ENCODE measurements around the gene PDE4B. TPM values are rescaled to one million over a fixed set of nuclear protein-coding genes. Genes with fewer than 3 reads are reported as not detected.
"Not testable (repeated sequence)": the region's sequence is repeated elsewhere in the genome, so short reads cannot be mapped to it uniquely, and the experiment has no call there.

PDE4B gene
- total RNA-seq, 1 donor from 2014 or later, result 7.2 TPM

GRCh38 chr1:65964123-65964522 is 171.4 kb downstream of the PDE4B start:
- TF ChIP-seq CTCF (IDR thresholded peaks at IDR 0.05; ENCODE audit: partially characterized antibody, unreplicated experiment), result no peak
- Mint-ChIP-seq H3K4me3 (ENCODE audit: unreplicated experiment) (no peak overlapping the region), H3K27ac (ENCODE audit: unreplicated experiment) (no peak overlapping the region), H3K36me3 (ENCODE audit: unreplicated experiment) (no peaks in the 10 kb centered on the region), H3K9me3 (ENCODE audit: unreplicated experiment) (peaks cover 7% of the 10 kb centered on the region), H3K4me1 (ENCODE audit: low read depth, unreplicated experiment) (peaks cover 2% of the 10 kb centered on the region), H3K27me3 (ENCODE audit: unreplicated experiment) (no peaks in the 10 kb centered on the region)
- DNase-seq, result no peak

- Mint-ChIP-seq H3K36me3 (ENCODE audit: unreplicated experiment) (no peaks in the 10 kb centered on the region), H3K27me3 (ENCODE audit: unreplicated experiment) (no peaks in the 10 kb centered on the region), H3K9me3 (ENCODE audit: unreplicated experiment) (peaks cover 7% of the 10 kb centered on the region), H3K4me3 (ENCODE audit: unreplicated experiment) (no peak overlapping the region), H3K4me1 (ENCODE audit: low read depth, unreplicated experiment) (peaks cover 8% of the 10 kb centered on the region), H3K27ac (ENCODE audit: unreplicated experiment) (no peak overlapping the region)
- DNase-seq, result no peak
- no peak for TF ChIP-seq CTCF (IDR thresholded peaks at IDR 0.05; ENCODE audit: partially characterized antibody, unreplicated experiment)
Observed at GRCh38 chr1:65965112-65965996, 172.7 kb downstream of the PDE4B start.

- peaks cover 12% of the 10 kb centered on the region for H3K4me1 Mint-ChIP-seq (ENCODE audit: low read depth, unreplicated experiment)
- H3K9me3 Mint-ChIP-seq (ENCODE audit: unreplicated experiment); H3K27ac Mint-ChIP-seq (ENCODE audit: unreplicated experiment); H3K36me3 Mint-ChIP-seq (ENCODE audit: unreplicated experiment); H3K4me3 Mint-ChIP-seq (ENCODE audit: unreplicated experiment); DNase-seq; H3K27me3 Mint-ChIP-seq (ENCODE audit: unreplicated experiment): not testable (repeated sequence)
Observed at GRCh38 chr1:65967492-65967891, 174.8 kb downstream of the PDE4B start.

- no peak overlapping the region for H3K4me3 Mint-ChIP-seq (ENCODE audit: unreplicated experiment)
Observed at GRCh38 chr1:65971547-65971946, 178.9 kb downstream of the PDE4B start.

GRCh38 chr1:65975708-65976107 is 183.0 kb downstream of the PDE4B start:
- DNase-seq, result no peak
- no peak overlapping the region for H3K4me3 Mint-ChIP-seq (ENCODE audit: unreplicated experiment)
- peaks cover 7% of the 10 kb centered on the region for H3K9me3 Mint-ChIP-seq (ENCODE audit: unreplicated experiment)
- peaks cover 16% of the 10 kb centered on the region for H3K4me1 Mint-ChIP-seq (ENCODE audit: low read depth, unreplicated experiment)
- no peak overlapping the region for H3K27ac Mint-ChIP-seq (ENCODE audit: unreplicated experiment)
- TF ChIP-seq CTCF (IDR thresholded peaks at IDR 0.05; ENCODE audit: partially characterized antibody, unreplicated experiment), result no peak
- H3K27me3 Mint-ChIP-seq (ENCODE audit: unreplicated experiment), result peaks cover 2% of the 10 kb centered on the region
- peaks cover 12% of the 10 kb centered on the region for H3K36me3 Mint-ChIP-seq (ENCODE audit: unreplicated experiment)

More at GRCh38 chr1:65971547-65971946, 178.9 kb downstream of the PDE4B start:
- DNase-seq, result no peak
- H3K4me1 Mint-ChIP-seq (ENCODE audit: low read depth, unreplicated experiment), result peaks cover 12% of the 10 kb centered on the region
- peaks cover 2% of the 10 kb centered on the region for H3K27me3 Mint-ChIP-seq (ENCODE audit: unreplicated experiment)
- TF ChIP-seq CTCF (IDR thresholded peaks at IDR 0.05; ENCODE audit: partially characterized antibody, unreplicated experiment), result no peak
- H3K9me3 Mint-ChIP-seq (ENCODE audit: unreplicated experiment), result peaks cover 8% of the 10 kb centered on the region
- H3K36me3 Mint-ChIP-seq (ENCODE audit: unreplicated experiment), result peaks cover 12% of the 10 kb centered on the region
- H3K27ac Mint-ChIP-seq (ENCODE audit: unreplicated experiment), result no peak overlapping the region

All from glutamatergic neuron (in vitro differentiated cells).